Mammary epithelial cell (primary cell): ENCODE measurements around the gene AADACL4.

ENCODE experiments used
- EZH2 ChIP-seq: IDR thresholded peaks from 2 replicates; pipeline ENCODE4 v1.6.1; 2012; ENCODE audit warnings: low read length, inconsistent platforms, borderline replicate concordance
- TF ChIP-seq, protein P1 (sequence below), 2 donors: IDR thresholded peaks in 1 of 2; conservative IDR thresholded peaks in 1 of 2; 2 replicates each; pipeline ENCODE4 v1.5.1; 2011 to 2012; ENCODE audit warnings: inconsistent platforms in 2 of 2, low read length in 2 of 2, mild to moderate bottlenecking in 2 of 2, control low read depth in 1 of 2, low read depth in 1 of 2; ENCODE audit not compliant: insufficient read depth in 1 of 2; ENCODE audit errors: extremely low read depth in 1 of 2

- TF ChIP-seq, protein P1, sequence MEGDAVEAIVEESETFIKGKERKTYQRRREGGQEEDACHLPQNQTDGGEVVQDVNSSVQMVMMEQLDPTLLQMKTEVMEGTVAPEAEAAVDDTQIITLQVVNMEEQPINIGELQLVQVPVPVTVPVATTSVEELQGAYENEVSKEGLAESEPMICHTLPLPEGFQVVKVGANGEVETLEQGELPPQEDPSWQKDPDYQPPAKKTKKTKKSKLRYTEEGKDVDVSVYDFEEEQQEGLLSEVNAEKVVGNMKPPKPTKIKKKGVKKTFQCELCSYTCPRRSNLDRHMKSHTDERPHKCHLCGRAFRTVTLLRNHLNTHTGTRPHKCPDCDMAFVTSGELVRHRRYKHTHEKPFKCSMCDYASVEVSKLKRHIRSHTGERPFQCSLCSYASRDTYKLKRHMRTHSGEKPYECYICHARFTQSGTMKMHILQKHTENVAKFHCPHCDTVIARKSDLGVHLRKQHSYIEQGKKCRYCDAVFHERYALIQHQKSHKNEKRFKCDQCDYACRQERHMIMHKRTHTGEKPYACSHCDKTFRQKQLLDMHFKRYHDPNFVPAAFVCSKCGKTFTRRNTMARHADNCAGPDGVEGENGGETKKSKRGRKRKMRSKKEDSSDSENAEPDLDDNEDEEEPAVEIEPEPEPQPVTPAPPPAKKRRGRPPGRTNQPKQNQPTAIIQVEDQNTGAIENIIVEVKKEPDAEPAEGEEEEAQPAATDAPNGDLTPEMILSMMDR (conservative IDR thresholded peaks at IDR 0.05 in 1 of 2, IDR thresholded peaks at IDR 0.05 in 1 of 2; ENCODE audit: extremely low read depth in 1 of 2, insufficient read depth in 1 of 2, low read depth in 1 of 2, low read length in 2 of 2): no peak
- no peak for TF ChIP-seq EZH2
Observed at GRCh38 chr1:12620488-12620865, 23.4 kb upstream of the AADACL4 start.
